Common myeloid progenitor, CD34-positive (primary cell): ENCODE measurements around the gene RASGRP3.
"Not testable (repeated sequence)": the region's sequence is repeated elsewhere in the genome, so short reads cannot be mapped to it uniquely, and the experiment has no call there.

Experiments used
- CTCF ChIA-PET: fragments of 350-600 bp; sonication (Branson Sonifier 250); formaldehyde crosslinking; loops from one replicate; lab custom pipeline; 2021; ENCODE audit warnings: antibody characterized with exemption; lab: Charles Lee
- POLR2A ChIA-PET: fragments of 350-600 bp; sonication (Branson Sonifier 250); formaldehyde crosslinking; loops from one replicate; lab custom pipeline; 2021; ENCODE audit warnings: antibody characterized with exemption; lab: Charles Lee
- DNase-seq, 3 donors: peaks; one replicate each; pipeline versions ENCODE4 v3.0.0 to v3.0.0-alpha.2; 2013
- H3K27ac ChIP-seq, 2 experiments: 1 replicate in 1 of 2; 2 replicates in 1 of 2; pipeline ENCODE4 v1.7.0; 2013; ENCODE audit warnings: inconsistent platforms in 2 of 2, low read length in 2 of 2, mild to moderate bottlenecking in 2 of 2, low read depth in 1 of 2, moderate library complexity in 1 of 2; ENCODE audit not compliant: severe bottlenecking in 2 of 2, insufficient read depth in 1 of 2, poor library complexity in 1 of 2
- H3K27me3 ChIP-seq, 5 experiments: replicated peaks in 2 of 5; 1 replicate in 3 of 5; 2 replicates in 2 of 5; pipeline versions ENCODE4 v1.6.1 to v1.7.0; 2013; ENCODE audit warnings: low read length in 4 of 5, mild to moderate bottlenecking in 2 of 5, moderate library complexity in 2 of 5, inconsistent platforms in 1 of 5; ENCODE audit not compliant: insufficient read depth in 5 of 5, control insufficient read depth in 4 of 5
- H3K36me3 ChIP-seq, 4 experiments: 1 replicate in 2 of 4; 2 replicates in 2 of 4; pipeline versions ENCODE4 v1.6.1 to v1.7.0; 2013; ENCODE audit warnings: low read length in 3 of 4, control low read depth in 1 of 4, mild to moderate bottlenecking in 1 of 4; ENCODE audit not compliant: control insufficient read depth in 4 of 4, insufficient read depth in 4 of 4
- H3K4me1 ChIP-seq, 4 experiments: 1 replicate in 3 of 4; 2 replicates in 1 of 4; pipeline versions ENCODE4 v1.6.1 to v1.7.1; 2013; ENCODE audit warnings: low read length in 3 of 4, mild to moderate bottlenecking in 3 of 4, control low read depth in 1 of 4, inconsistent platforms in 1 of 4, moderate library complexity in 1 of 4; ENCODE audit not compliant: control insufficient read depth in 4 of 4, insufficient read depth in 4 of 4; ENCODE audit errors: control extremely low read depth in 1 of 4
- H3K4me3 ChIP-seq, 7 experiments: 1 replicate in 4 of 7; 2 replicates in 3 of 7; pipeline versions ENCODE4 v1.5.1 to v1.7.0; 2013; ENCODE audit warnings: mild to moderate bottlenecking in 7 of 7, low read length in 6 of 7, moderate library complexity in 6 of 7, inconsistent platforms in 2 of 7, low read depth in 2 of 7, control low read depth in 1 of 7; ENCODE audit not compliant: insufficient read depth in 4 of 7, control insufficient read depth in 1 of 7; ENCODE audit errors: extremely low read depth in 1 of 7
- H3K9me3 ChIP-seq, 5 experiments: 1 replicate in 4 of 5; 2 replicates in 1 of 5; pipeline versions ENCODE4 v1.6.1 to v1.7.1; 2013; ENCODE audit warnings: low read length in 4 of 5, mild to moderate bottlenecking in 2 of 5, inconsistent platforms in 1 of 5, low read depth in 1 of 5, moderate library complexity in 1 of 5; ENCODE audit not compliant: control insufficient read depth in 4 of 5, insufficient read depth in 2 of 5; ENCODE audit errors: control extremely low read depth in 1 of 5
- WGBS: methylation state at CpG from one replicate; pipeline ENCODE4 v1.1.5; 2013; ENCODE audit not compliant: insufficient coverage; 5-methylcytosine and 5-hydroxymethylcytosine counted together

RASGRP3 gene

DNA sequence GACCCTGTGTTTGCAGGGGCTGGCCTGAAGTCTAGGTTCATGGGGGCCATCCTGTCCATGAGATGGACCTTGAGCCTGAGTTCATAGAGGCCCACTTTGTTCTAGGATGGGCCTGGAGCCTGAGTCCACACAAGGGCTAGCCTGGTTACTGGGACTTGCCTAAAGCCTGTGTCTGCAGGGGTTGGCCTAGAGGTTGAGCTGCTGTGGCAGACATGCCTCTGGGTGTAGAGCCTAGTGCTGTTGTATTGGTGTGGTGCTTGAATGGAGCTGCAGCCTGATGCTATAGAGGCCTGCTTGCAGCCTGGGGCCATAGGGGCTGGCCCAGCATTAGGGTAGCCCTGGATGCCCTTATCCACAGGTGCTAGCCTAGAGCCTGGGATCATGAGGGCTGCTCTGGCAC lies 23.9 kb upstream of the RASGRP3 start:
- no peaks in the 10 kb centered on the region for H3K36me3 ChIP-seq
- H3K4me1 ChIP-seq = peaks cover 0 to 11% (median 4%) of the 10 kb centered on the region in 4 experiments
- no peak for DNase-seq
- H3K27ac ChIP-seq = no peak overlapping the region
- peaks cover 0 to 19% (median 5%) of the 10 kb centered on the region in 5 experiments for H3K9me3 ChIP-seq
- H3K4me3 ChIP-seq = no peak overlapping the region
- ChIA-PET CTCF (interaction anchor here (1.0 to 1.5 kb wide), 2 partner anchors 10 to 15 kb away, joined by 4 to 5 read pairs; no protein-coding TSS in a partner anchor), POLR2A (no interaction called here)
- H3K27me3 ChIP-seq = no peaks in the 10 kb centered on the region

DNA sequence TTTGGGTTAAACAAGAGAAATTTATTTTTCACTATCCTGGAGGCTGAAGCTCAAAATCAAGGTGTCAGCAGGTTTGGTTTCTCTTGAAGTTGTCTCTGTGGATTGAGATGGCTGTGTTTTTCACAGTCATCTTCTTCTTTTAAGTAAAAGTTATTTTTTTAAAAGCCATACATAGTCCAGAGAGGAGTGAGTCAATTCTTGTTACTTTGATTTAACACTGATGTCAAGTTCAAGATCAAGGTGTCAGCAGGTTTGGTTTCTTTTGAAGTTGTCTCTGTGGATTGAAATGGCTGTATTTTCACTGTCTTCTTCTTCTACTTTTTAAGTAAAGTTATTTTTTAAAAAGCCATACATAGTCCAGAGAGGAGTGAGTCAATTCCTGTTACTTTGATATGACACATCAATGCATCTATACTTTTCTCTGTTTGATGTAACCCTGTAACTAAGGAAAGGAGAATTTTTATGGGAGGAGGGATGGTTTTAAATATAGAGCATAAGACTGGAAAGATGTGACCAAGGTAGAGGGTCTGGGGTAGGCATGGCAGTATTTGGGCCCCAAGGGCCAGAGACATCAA lies 22.5 kb upstream of the RASGRP3 start:
- CTCF ChIA-PET = no interaction called here

DNA sequence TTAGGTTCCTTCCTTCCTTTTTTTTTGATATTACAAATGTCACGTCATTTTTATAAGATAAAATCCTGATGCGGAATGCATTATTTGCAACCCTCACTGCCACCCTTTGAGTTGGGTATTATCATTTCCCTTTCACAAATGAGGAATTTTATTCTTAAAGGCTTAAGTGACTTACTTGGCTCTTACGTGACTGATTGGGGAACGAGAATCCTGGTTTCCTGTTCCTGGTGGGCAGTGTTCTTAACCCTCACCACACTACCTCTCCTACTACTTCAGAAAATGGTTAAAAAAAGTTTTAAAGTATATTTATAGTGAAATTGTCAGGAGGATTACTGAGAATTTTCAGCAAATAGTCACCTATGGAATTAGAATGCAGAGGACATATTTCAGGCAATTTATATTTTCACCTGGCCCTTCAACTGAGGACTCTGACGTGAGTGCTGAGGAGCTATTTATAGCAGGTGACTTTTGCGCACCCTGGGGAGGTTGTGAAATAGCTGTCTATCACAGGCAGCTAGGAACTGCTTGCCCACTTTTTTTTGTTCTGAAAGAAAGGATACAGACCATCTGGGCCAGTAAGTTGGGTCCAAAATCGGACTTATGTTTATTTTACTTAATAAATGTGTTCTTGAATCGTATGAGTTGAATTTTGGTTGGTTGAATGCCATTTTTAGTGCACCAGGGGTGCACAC lies 18.7 kb upstream of the RASGRP3 start:
- CTCF ChIA-PET = interaction anchor here (0.7 kb wide), 1 partner anchor 18 kb away, joined by 3 read pairs; no protein-coding TSS in a partner anchor

More for the DNA sequence above, 22.5 kb upstream of the RASGRP3 start:
- no peak overlapping the region for H3K27ac ChIP-seq
- H3K27me3 ChIP-seq = no peaks in the 10 kb centered on the region
- no peak overlapping the region for H3K4me3 ChIP-seq
- no peaks in the 10 kb centered on the region for H3K36me3 ChIP-seq
- H3K9me3 ChIP-seq = peaks cover 0 to 19% (median 5%) of the 10 kb centered on the region in 5 experiments
- peaks cover 0 to 18% (median 11%) of the 10 kb centered on the region in 4 experiments for H3K4me1 ChIP-seq
- DNase-seq = no peak
- POLR2A ChIA-PET = no interaction called here

DNA sequence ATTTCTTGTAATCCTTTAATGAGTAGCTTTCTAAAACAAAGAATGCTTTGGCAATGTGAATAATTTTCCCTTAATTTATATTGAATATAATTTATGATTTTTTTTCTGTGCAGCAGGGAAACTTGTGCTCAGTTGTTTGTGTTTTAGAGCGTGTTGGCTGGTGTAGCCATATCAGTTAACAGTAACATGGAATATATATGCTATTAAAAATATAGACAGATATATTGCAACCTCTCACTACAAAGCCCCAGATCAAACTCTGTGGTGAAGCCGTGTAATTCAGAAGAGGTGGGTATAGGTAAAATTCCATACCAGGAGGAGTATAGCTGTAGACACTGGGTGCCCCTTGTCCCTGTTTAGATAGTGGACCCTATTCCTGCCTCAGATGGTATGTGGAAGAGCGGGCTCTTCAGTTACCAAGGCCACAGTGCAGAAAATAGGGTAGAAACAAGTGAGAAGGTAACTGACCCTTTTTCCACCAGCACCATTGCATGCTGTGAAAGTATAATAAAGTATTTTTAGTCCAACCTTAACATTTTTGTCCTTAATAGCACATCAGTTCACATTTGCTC lies 18.1 kb upstream of the RASGRP3 start:
- no peak for DNase-seq
- peak overlapping the region in 1 of 2 experiments; percentile 34 for H3K27ac ChIP-seq
- peak overlapping the region in 1 of 7 experiments; percentile 50 for H3K4me3 ChIP-seq
- POLR2A ChIA-PET = no interaction called here
- peaks cover 0 to 5% (median 2%) of the 10 kb centered on the region in 5 experiments for H3K9me3 ChIP-seq
- CTCF ChIA-PET = interaction anchor here (0.7 kb wide), 1 partner anchor 17 kb away, joined by 3 read pairs; no protein-coding TSS in a partner anchor
- peaks cover 0 to 18% (median 11%) of the 10 kb centered on the region in 4 experiments for H3K4me1 ChIP-seq
- H3K36me3 ChIP-seq = no peaks in the 10 kb centered on the region
- H3K27me3 ChIP-seq = no peaks in the 10 kb centered on the region
- 100% methylated on average over 1 of the region's 3 CpGs for WGBS

More for the DNA sequence above, 18.7 kb upstream of the RASGRP3 start:
- peak overlapping the region in 4 of 7 experiments; percentile 48 to 66 (median 58) for H3K4me3 ChIP-seq
- peak overlapping the region in 1 of 2 experiments; percentile 34 for H3K27ac ChIP-seq
- peak in 2 of 3 donors; percentile 66 to 72 for DNase-seq
- POLR2A ChIA-PET = no interaction called here
- peaks cover 0 to 18% (median 11%) of the 10 kb centered on the region in 4 experiments for H3K4me1 ChIP-seq
- peaks cover 0 to 12% (median 3%) of the 10 kb centered on the region in 5 experiments for H3K9me3 ChIP-seq
- no peaks in the 10 kb centered on the region for H3K27me3 ChIP-seq
- no peaks in the 10 kb centered on the region for H3K36me3 ChIP-seq
- WGBS = 10% methylated on average over 2 of the region's 8 CpGs

DNA sequence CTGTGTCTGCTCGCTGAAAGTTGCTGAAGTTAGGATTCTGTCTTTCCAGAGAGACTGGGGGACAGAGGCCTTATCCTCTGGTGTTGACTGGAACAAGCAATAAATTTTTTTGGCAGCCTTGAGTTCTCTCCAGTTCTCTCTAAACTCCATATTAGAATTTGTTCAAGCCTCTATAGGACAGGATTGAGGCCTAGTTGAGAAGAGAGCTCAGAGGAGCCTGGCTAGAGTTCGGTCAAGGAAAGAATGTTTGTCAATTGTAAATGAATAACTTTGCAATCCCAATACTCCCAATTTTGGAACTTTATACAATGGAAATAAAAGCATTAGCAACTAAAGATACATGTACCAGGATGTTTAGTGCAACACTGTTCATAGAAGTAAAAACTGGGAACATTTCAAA lies 16.7 kb upstream of the RASGRP3 start:
- H3K9me3 ChIP-seq = peaks cover 0 to 3% (median 0%) of the 10 kb centered on the region in 5 experiments
- ChIA-PET CTCF (interaction anchor here (0.5 kb wide), 1 partner anchor 133 kb away, joined by 3 read pairs; no protein-coding TSS in a partner anchor), POLR2A (no interaction called here)
- H3K27ac ChIP-seq = no peak overlapping the region
- H3K4me3 ChIP-seq = no peak overlapping the region
- peaks cover 0 to 18% (median 11%) of the 10 kb centered on the region in 4 experiments for H3K4me1 ChIP-seq
- DNase-seq = no peak
- WGBS = 100% methylated on average over 1 of the region's 2 CpGs
- no peaks in the 10 kb centered on the region for H3K36me3 ChIP-seq
- no peaks in the 10 kb centered on the region for H3K27me3 ChIP-seq

- H3K27ac ChIP-seq, DNase-seq, H3K9me3 ChIP-seq, H3K36me3 ChIP-seq, POLR2A ChIA-PET, H3K27me3 ChIP-seq, H3K4me3 ChIP-seq: not testable (repeated sequence)
- CTCF ChIA-PET = interaction anchor here (1.0 kb wide), 1 partner anchor 428 kb away, joined by 3 read pairs; no protein-coding TSS in a partner anchor
- 100% methylated on average over 1 of the region's 8 CpGs for WGBS
- peaks cover 0 to 12% (median 8%) of the 10 kb centered on the region in 4 experiments for H3K4me1 ChIP-seq
These were observed 13.9 kb upstream of the RASGRP3 start for GRCh38 chr2:33462512-33462911.
